GM12878 (cell line): Measurements from ENCODE around the gene ABCC1. TPM values are rescaled to one million over a fixed set of nuclear protein-coding genes. Genes with fewer than 3 reads are reported as not detected.

Experiments
- ATAC-seq: fragments of 200-7000 bp; cut with Tn5 transposase; 3 replicates; pipeline ENCODE4 v1.9.1; 2020; ENCODE audit warnings: mild to moderate bottlenecking, moderate library complexity
- BruUV-seq: library from RNA; stranded (reverse); fragments of 400-500 nt; replicated peaks from 2 replicates; lab custom pipeline; 2021; lab: Mats Ljungman, UMichigan
- CTCF ChIA-PET: fragments of 300-600 bp; sonication (Branson Sonifier 250); formaldehyde crosslinking; extraction: SDS; loops from one replicate; lab custom pipeline; 2021; ENCODE audit warnings: inconsistent platforms; lab: Yijun Ruan, JAX
- POLR2A ChIA-PET: fragments of 350-600 bp; formaldehyde crosslinking; extraction: SDS; loops from one replicate; lab custom pipeline; 2021; ENCODE audit warnings: inconsistent platforms; lab: Charles Lee
- RAD21 ChIA-PET: fragments of 300-600 bp; sonication (Branson Sonifier 250); formaldehyde crosslinking; loops from one replicate; lab custom pipeline; 2023; ENCODE audit warnings: antibody characterized with exemption; ENCODE audit not compliant: unreplicated experiment; lab: Charles Lee
- SMC1A ChIA-PET: fragments of 300-600 bp; sonication (Branson Sonifier 250); formaldehyde crosslinking; loops from one replicate; lab custom pipeline; 2023; ENCODE audit not compliant: unreplicated experiment, uncharacterized antibody; lab: Charles Lee
- DNase-seq: peaks from one replicate; pipeline ENCODE4 v3.0.0-alpha.2; 2011; ENCODE audit warnings: low read depth, low spot score
- FAIRE-seq: peaks from 3 replicates; lab custom pipeline; 2011; peaks lifted over from hg19 to GRCh38; lab: Jason Lieb, UNC
- H2AFZ ChIP-seq: 2 replicates; pipeline ENCODE4 v1.6.0; 2011; ENCODE audit warnings: low read depth, low read length, control low read depth; ENCODE audit not compliant: control insufficient read depth
- H3K27ac ChIP-seq: 2 replicates; pipeline ENCODE4 v1.5.1; 2011; ENCODE audit warnings: control low read depth; ENCODE audit not compliant: control insufficient read depth, insufficient read depth
- H3K27me3 ChIP-seq, 2 experiments: replicated peaks in 1 of 2; 2 replicates each; pipeline versions ENCODE4 v1.6.0 to v1.6.1; 2011; ENCODE audit warnings: low read length in 1 of 2; ENCODE audit not compliant: control insufficient read depth in 2 of 2, insufficient read depth in 2 of 2
- H3K36me3 ChIP-seq, 2 experiments: 2 replicates each; pipeline ENCODE4 v1.5.1; 2011; ENCODE audit warnings: low read length in 1 of 2; ENCODE audit not compliant: control insufficient read depth in 2 of 2, insufficient read depth in 2 of 2
- H3K4me1 ChIP-seq: 2 replicates; pipeline ENCODE4 v1.6.1; 2011; ENCODE audit warnings: mild to moderate bottlenecking, low read length, moderate library complexity, mixed read lengths; ENCODE audit not compliant: control insufficient read depth, insufficient read depth
- H3K4me2 ChIP-seq: 2 replicates; pipeline ENCODE4 v1.6.0; 2011; ENCODE audit warnings: control low read depth; ENCODE audit not compliant: control insufficient read depth, insufficient read depth
- H3K4me3 ChIP-seq: fragments of 200-600 bp; sonication (generic); 2 replicates; pipeline ENCODE4 v1.5.1; 2016
- H3K79me2 ChIP-seq: 2 replicates; pipeline ENCODE4 v1.6.0; 2011; ENCODE audit warnings: low read length; ENCODE audit not compliant: control insufficient read depth, insufficient read depth
- H3K9ac ChIP-seq: 2 replicates; pipeline ENCODE4 v1.8.0; 2011; ENCODE audit warnings: low read length, control low read depth, mixed read lengths; ENCODE audit not compliant: control insufficient read depth, insufficient read depth
- H3K9me3 ChIP-seq: replicated peaks from 3 replicates; pipeline ENCODE4 v1.5.1; 2011; ENCODE audit warnings: mild to moderate bottlenecking, low read length; ENCODE audit not compliant: control insufficient read depth, insufficient read depth
- H4K20me1 ChIP-seq: 2 replicates; pipeline ENCODE4 v1.6.0; 2011; ENCODE audit not compliant: control insufficient read depth, insufficient read depth
- MAX ChIP-seq: IDR thresholded peaks from 2 replicates; pipeline ENCODE4 v1.6.1; 2012; ENCODE audit warnings: low read depth, low read length, improper control_type of control experiment
- RAD51 ChIP-seq: fragments of 450-650 bp; IDR thresholded peaks from 2 replicates; pipeline ENCODE4 v1.6.1; 2016; ENCODE audit warnings: moderate library complexity, mild to moderate bottlenecking, inconsistent platforms
- ZBTB11 ChIP-seq: fragments of 450-650 bp; formaldehyde crosslinking; IDR thresholded peaks from 2 replicates; pipeline ENCODE4 v1.5.0; 2022; ENCODE audit warnings: mild to moderate bottlenecking, missing genetic modification characterization
- WGBS: methylation state at CpG from one replicate; pipeline ENCODE4 v1.1.6; 2016; ENCODE audit warnings: low lambda C conversion rate; ENCODE audit not compliant: insufficient replicate concordance, insufficient coverage; ENCODE audit errors: missing lambda C conversion rate; 5-methylcytosine and 5-hydroxymethylcytosine counted together
- in situ Hi-C: fragments of 300-500 bp; cut with MboI; formaldehyde crosslinking; loops from 9 replicates; pipeline ENCODE4 v1.14.3; 2018; ENCODE audit warnings: mixed read lengths
- intact Hi-C: fragments of 100-400 bp; cut with micrococcal nuclease; formaldehyde crosslinking; loops from one replicate; pipeline ENCODE4 v1.14.2; 2022; ENCODE audit not compliant: unreplicated experiment
- polyA plus RNA-seq, 11 experiments: library from polyadenylated mRNA; depleted of rRNA in 4 of 11; unstranded in 6 of 11; stranded (reverse) in 5 of 11; fragments of >200 nt; fragmentation: Nextera tagmentation in 4 of 11; fragmentation: Illumina TruSeq in 1 of 11; extraction: Ambion mirVana in 4 of 11; extraction: Trizol in 1 of 11; gene quantifications; 1 replicate in 1 of 11; 2 replicates in 10 of 11; pipeline versions ENCODE4 v1.2.1 to v1.2.3, GENCODE V29; 2011 to 2016; ENCODE audit warnings: inconsistent platforms in 2 of 11, missing spikeins in 2 of 11, low read depth in 1 of 11
- total RNA-seq, 4 experiments: library from RNA; depleted of rRNA in 3 of 4; stranded (reverse); fragments of >200 nt in 3 of 4; fragmentation: Illumina TruSeq in 1 of 4; extraction: Trizol in 1 of 4; gene quantifications; 2 replicates each; pipeline versions ENCODE4 v1.2.1 to v1.2.3, GENCODE V29; 2013 to 2021
- TF ChIP-seq, protein P1 (sequence below): IDR thresholded peaks from 2 replicates; pipeline ENCODE4 v1.6.1; 2012; ENCODE audit warnings: mild to moderate bottlenecking, low read depth, low read length

ABCC1 gene
- total and polyA plus RNA-seq, 10 of the 15 experiments (the other 5 are each of a cell fraction or from before 2014, with no cell fraction given), result 3.2 to 44.6 (median 14.5) TPM

DNA sequence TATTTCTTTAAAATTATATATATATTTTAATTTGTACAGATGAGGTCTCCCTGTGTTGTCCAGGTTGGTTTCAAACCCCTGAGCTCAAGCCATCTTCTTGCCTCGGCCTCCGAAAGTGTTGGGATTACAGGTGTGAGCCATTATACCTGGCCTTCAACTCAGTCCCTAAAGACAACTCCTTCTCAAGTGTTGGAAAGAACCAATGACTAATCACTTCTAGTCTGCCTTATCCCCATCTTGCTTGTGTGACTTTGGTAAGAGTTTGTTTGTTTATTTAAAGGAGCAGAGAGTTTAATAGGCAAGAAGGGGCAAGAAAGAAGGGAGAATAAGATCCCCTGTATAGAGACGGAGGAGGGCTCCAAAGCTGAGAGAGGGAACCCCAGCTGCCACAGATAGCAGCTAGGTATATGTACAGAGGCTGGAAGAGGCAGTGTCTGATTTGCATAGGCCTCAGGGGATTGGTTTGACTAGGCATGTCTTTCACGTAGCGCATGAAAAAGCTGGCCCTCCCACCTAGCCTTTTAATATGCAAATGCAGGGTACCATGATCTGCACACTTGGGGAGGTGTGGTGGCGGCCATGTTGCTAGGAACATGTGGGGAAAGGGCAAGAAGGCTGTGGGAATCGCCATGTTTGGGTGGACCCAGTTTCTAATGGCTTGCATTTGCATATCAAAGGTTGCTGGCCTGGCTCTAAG, 21.5 kb downstream of the ABCC1 start:
- Histone ChIP-seq H3K4me3 (no peak overlapping the region), H3K27me3 (no peaks in the 10 kb centered on the region), H2AFZ (no peak overlapping the region), H3K27ac (no peak overlapping the region), H4K20me1 (no peaks in the 10 kb centered on the region), H3K9me3 (peaks cover 24% of the 10 kb centered on the region), H3K9ac (no peak overlapping the region), H3K4me1 (no peaks in the 10 kb centered on the region), H3K36me3 (peaks cover 3 to 10% of the 10 kb centered on the region in 2 experiments; a peak in 3 of 4 replicates), H3K4me2 (no peak overlapping the region), H3K79me2 (peaks cover 62% of the 10 kb centered on the region)
- ChIA-PET CTCF (no interaction called here), POLR2A (no interaction called here), SMC1A (no interaction called here)
- no peak for DNase-seq
- FAIRE-seq, result no peak
- no peak for ATAC-seq
- in situ Hi-C loops (no loop called here), intact Hi-C loops (no loop called here)
- 97% methylated on average over 7 of the region's 7 CpGs for WGBS
- TSS peak; percentile 13 for BruUV-seq
- TF ChIP-seq, protein P1, sequence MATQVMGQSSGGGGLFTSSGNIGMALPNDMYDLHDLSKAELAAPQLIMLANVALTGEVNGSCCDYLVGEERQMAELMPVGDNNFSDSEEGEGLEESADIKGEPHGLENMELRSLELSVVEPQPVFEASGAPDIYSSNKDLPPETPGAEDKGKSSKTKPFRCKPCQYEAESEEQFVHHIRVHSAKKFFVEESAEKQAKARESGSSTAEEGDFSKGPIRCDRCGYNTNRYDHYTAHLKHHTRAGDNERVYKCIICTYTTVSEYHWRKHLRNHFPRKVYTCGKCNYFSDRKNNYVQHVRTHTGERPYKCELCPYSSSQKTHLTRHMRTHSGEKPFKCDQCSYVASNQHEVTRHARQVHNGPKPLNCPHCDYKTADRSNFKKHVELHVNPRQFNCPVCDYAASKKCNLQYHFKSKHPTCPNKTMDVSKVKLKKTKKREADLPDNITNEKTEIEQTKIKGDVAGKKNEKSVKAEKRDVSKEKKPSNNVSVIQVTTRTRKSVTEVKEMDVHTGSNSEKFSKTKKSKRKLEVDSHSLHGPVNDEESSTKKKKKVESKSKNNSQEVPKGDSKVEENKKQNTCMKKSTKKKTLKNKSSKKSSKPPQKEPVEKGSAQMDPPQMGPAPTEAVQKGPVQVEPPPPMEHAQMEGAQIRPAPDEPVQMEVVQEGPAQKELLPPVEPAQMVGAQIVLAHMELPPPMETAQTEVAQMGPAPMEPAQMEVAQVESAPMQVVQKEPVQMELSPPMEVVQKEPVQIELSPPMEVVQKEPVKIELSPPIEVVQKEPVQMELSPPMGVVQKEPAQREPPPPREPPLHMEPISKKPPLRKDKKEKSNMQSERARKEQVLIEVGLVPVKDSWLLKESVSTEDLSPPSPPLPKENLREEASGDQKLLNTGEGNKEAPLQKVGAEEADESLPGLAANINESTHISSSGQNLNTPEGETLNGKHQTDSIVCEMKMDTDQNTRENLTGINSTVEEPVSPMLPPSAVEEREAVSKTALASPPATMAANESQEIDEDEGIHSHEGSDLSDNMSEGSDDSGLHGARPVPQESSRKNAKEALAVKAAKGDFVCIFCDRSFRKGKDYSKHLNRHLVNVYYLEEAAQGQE, result no peak
- TF ChIP-seq, all 136 proteins: peak for 0
- RAD21 ChIA-PET, result no interaction called here

GRCh38 chr16:15971440-15971815, 22.0 kb downstream of the ABCC1 start:
- Histone ChIP-seq H3K27ac (no peak overlapping the region), H3K27me3 (no peaks in the 10 kb centered on the region), H3K79me2 (peaks cover 63% of the 10 kb centered on the region), H3K4me1 (no peaks in the 10 kb centered on the region), H3K36me3 (peaks cover 5 to 10% of the 10 kb centered on the region in 2 experiments; a peak in 3 of 4 replicates), H4K20me1 (no peaks in the 10 kb centered on the region), H3K4me2 (no peak overlapping the region), H2AFZ (no peak overlapping the region), H3K4me3 (no peak overlapping the region), H3K9me3 (peaks cover 24% of the 10 kb centered on the region), H3K9ac (no peak overlapping the region)
- ChIA-PET CTCF (no interaction called here), POLR2A (no interaction called here), SMC1A (no interaction called here), RAD21 (no interaction called here)
- BruUV-seq, result no TSS peak
- intact Hi-C loops (no loop called here), in situ Hi-C loops (no loop called here)
- FAIRE-seq, result no peak
- ATAC-seq, result no peak
- WGBS, result 98% methylated on average over 9 of the region's 9 CpGs
- DNase-seq, result no peak
- TF ChIP-seq RAD51 (no peak), MAX (no peak), ZBTB11 (CRISPR knock-in tag) (no peak)
